C4-2B (cell line): ENCODE results near the gene B9D1.

Source experiments
- CTCF ChIP-seq: fragments of 450-650 bp; conservative IDR thresholded peaks from 2 replicates; pipeline ENCODE4 v1.5.1; 2017; ENCODE audit warnings: mild to moderate bottlenecking
- ZFX ChIP-seq: fragments of 450-650 bp; IDR thresholded peaks from 2 replicates; pipeline ENCODE4 v1.6.1; 2017

DNA sequence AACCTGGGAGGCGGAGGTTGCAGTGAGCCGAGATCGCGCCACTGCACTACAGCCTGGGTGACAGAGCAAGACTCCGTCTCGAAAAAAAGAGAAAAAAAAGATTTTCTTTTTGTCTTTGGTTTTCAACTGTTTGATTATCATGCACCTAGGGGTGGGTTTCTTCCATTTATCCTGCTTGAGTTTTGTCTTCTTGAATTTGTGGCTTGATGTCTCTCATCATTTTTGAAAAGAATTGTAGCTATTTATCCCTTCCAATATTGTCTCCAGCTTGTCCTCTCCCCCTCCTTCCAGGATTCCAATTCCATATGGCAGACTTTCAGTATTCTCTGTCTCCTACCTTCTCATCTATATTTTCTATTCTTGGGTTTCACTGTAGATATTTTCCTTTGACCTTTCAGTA, 7.8 kb downstream of the B9D1 start:
- no peak for TF ChIP-seq CTCF
- no peak for TF ChIP-seq ZFX
